Measurements from ENCODE around the gene CD300LF. TPM values are rescaled to one million over a fixed set of nuclear protein-coding genes. Genes with fewer than 3 reads are reported as not detected.

Gene CD300LF
- total and polyA plus RNA-seq, 9 of the 15 experiments (the other 6 are each of a cell fraction or from before 2014, with no cell fraction given): not detected

DNA sequence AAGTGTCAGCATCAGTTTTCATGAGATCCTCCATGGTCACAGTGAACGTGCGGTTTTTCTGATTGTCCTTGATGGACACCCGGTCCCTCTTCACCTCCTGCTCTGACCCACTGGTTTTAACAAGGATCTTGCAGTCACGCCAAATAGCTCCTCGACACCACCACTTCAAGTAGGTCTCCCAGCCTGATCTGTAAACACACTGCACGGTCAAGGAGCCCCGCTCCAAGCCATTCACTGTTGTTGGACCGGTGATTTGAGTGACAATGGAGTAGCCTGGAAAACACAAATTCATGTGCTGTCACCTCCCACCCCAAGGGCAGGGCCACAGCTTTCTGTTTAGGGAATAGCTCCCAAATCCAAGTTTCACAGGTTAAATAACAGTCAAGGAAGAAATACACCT lies 8.2 kb downstream of the CD300LF start (continued):
- TF ChIP-seq, protein P1, sequence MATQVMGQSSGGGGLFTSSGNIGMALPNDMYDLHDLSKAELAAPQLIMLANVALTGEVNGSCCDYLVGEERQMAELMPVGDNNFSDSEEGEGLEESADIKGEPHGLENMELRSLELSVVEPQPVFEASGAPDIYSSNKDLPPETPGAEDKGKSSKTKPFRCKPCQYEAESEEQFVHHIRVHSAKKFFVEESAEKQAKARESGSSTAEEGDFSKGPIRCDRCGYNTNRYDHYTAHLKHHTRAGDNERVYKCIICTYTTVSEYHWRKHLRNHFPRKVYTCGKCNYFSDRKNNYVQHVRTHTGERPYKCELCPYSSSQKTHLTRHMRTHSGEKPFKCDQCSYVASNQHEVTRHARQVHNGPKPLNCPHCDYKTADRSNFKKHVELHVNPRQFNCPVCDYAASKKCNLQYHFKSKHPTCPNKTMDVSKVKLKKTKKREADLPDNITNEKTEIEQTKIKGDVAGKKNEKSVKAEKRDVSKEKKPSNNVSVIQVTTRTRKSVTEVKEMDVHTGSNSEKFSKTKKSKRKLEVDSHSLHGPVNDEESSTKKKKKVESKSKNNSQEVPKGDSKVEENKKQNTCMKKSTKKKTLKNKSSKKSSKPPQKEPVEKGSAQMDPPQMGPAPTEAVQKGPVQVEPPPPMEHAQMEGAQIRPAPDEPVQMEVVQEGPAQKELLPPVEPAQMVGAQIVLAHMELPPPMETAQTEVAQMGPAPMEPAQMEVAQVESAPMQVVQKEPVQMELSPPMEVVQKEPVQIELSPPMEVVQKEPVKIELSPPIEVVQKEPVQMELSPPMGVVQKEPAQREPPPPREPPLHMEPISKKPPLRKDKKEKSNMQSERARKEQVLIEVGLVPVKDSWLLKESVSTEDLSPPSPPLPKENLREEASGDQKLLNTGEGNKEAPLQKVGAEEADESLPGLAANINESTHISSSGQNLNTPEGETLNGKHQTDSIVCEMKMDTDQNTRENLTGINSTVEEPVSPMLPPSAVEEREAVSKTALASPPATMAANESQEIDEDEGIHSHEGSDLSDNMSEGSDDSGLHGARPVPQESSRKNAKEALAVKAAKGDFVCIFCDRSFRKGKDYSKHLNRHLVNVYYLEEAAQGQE (IDR thresholded peaks at IDR 0.05; ENCODE audit: borderline replicate concordance): no peak
- TF ChIP-seq, protein P1 (CRISPR knock-in tag; IDR thresholded peaks at IDR 0.05; ENCODE audit: low read depth): no peak
- TF ChIP-seq RFX1 (IDR thresholded peaks at IDR 0.05): no peak
- TF ChIP-seq NONO (IDR thresholded peaks at IDR 0.05; ENCODE audit: low read depth in 2 of 2, low read length in 1 of 2): no peak
- TF ChIP-seq SMARCB1 (IDR thresholded peaks at IDR 0.05; ENCODE audit: insufficient read length, low read depth): no peak
- no peak for TF ChIP-seq ETS2 (tag; IDR thresholded peaks at IDR 0.05; ENCODE audit: borderline replicate concordance, poor library complexity, severe bottlenecking)
- no peak for TF ChIP-seq HIVEP1 (CRISPR knock-in tag; IDR thresholded peaks at IDR 0.05)
- no peak for TF ChIP-seq ZNF165 (CRISPR knock-in tag; IDR thresholded peaks at IDR 0.05; ENCODE audit: borderline replicate concordance)
- no peak for TF ChIP-seq CREM (IDR thresholded peaks at IDR 0.05; ENCODE audit: low read depth)
- TF ChIP-seq, protein P2, sequence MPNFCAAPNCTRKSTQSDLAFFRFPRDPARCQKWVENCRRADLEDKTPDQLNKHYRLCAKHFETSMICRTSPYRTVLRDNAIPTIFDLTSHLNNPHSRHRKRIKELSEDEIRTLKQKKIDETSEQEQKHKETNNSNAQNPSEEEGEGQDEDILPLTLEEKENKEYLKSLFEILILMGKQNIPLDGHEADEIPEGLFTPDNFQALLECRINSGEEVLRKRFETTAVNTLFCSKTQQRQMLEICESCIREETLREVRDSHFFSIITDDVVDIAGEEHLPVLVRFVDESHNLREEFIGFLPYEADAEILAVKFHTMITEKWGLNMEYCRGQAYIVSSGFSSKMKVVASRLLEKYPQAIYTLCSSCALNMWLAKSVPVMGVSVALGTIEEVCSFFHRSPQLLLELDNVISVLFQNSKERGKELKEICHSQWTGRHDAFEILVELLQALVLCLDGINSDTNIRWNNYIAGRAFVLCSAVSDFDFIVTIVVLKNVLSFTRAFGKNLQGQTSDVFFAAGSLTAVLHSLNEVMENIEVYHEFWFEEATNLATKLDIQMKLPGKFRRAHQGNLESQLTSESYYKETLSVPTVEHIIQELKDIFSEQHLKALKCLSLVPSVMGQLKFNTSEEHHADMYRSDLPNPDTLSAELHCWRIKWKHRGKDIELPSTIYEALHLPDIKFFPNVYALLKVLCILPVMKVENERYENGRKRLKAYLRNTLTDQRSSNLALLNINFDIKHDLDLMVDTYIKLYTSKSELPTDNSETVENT (CRISPR knock-in tag; IDR thresholded peaks at IDR 0.05): no peak
- TF ChIP-seq SPI1 (IDR thresholded peaks at IDR 0.05; ENCODE audit: borderline replicate concordance, low read depth, low read length): no peak
- no peak for TF ChIP-seq ZBTB8A (IDR thresholded peaks at IDR 0.05; ENCODE audit: partially characterized antibody)
- no peak for TF ChIP-seq ARHGAP35 (IDR thresholded peaks at IDR 0.05; ENCODE audit: partially characterized antibody)

Measured in K562 (cell line).